ENCODE data around the gene XPA.
"Not testable (repeated sequence)": the region's sequence is repeated elsewhere in the genome, so short reads cannot be mapped to it uniquely, and the experiment has no call there.

The XPA gene

DNA sequence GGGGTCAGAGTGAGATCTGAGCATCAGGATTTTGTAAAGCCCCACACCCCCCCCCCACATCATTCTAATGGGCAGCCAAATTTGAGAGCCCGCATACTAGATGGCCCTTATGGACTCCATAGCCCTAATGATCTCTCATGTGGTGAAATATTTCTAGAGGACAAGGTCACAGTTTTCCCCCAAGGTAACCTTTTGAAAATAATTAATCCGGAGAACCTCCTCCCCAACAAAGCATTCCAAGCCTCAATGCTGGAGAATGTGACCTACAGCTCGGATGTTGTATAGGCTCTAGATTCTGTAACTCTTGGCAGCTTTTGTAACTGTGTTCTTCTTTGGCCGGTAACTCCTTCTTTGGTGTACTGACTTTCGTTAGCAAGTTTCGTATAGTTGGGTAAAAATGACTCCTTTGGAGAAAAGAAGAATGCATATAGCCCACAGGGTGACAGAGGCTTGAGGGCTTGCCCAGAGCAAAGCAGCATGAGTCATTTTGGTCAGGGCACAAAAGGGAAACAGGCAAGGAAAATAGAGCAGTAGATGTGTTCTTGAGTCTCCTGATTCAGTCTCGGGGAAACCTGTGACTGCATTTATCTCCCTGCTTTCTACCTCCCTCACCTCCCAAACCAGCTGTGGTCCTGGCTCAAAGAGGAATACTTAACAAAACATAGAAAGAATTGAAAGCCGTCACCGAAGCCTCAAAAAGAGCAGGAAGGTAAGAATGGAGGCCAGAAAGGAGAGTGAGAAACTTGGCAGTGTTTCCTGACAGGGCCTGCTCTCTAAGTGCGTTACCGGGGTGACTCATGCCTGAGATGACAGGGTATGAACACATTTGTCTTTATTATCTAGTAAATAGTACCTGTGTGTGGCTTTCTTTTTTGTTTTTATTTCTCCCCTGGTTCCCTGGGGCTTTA lies 6.6 kb upstream of the XPA start:
- Histone ChIP-seq H3K27me3 (ENCODE audit: insufficient read depth, low read length) (no peaks in the 10 kb centered on the region; the same call in 1 of the 2 replicates), H3K4me1 (ENCODE audit: control insufficient read depth, insufficient read depth, low read length, unreplicated experiment) (peaks cover 19% of the 10 kb centered on the region), H3K4me3 (ENCODE audit: low read depth, low read length) (peak overlapping the region; percentile 64), H3K79me2 (ENCODE audit: control insufficient read depth, insufficient read depth, low read length, unreplicated experiment) (no peaks in the 10 kb centered on the region), H3K27ac (ENCODE audit: low read depth, low read length) (peak overlapping the region; percentile 94), H3K36me3 (ENCODE audit: insufficient read depth, low read length) (no peaks in the 10 kb centered on the region), H2AFZ (ENCODE audit: low read length, unreplicated experiment) (peak overlapping the region; percentile 45)

DNA sequence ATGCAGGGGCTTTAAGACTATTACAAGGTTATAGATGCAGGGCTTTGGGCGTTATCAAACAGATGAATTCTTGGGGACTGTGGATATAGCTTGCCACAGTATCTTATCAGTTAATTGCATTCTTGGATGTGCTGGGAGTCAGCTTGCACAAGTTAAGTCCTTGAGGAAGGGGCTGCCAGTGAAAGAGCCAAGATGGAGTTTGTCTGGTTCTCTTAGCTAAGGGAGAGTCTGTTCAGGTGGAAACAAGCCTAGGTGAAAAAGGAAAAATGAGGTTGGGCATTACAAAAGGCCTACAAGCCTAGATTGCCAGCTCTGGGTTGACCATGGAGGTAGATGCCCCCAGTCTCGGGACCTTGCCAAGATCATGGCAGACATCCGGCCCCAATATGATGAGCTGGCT lies 2.7 kb upstream of the XPA start:
- H3K27me3 ChIP-seq (ENCODE audit: insufficient read depth, low read length); H3K4me3 ChIP-seq (ENCODE audit: low read depth, low read length); H3K36me3 ChIP-seq (ENCODE audit: insufficient read depth, low read length); H2AFZ ChIP-seq (ENCODE audit: low read length, unreplicated experiment); H3K27ac ChIP-seq (ENCODE audit: low read depth, low read length): not testable (repeated sequence)
- Histone ChIP-seq H3K4me1 (ENCODE audit: control insufficient read depth, insufficient read depth, low read length, unreplicated experiment) (peaks cover 31% of the 10 kb centered on the region), H3K79me2 (ENCODE audit: control insufficient read depth, insufficient read depth, low read length, unreplicated experiment) (peaks cover 18% of the 10 kb centered on the region)

DNA sequence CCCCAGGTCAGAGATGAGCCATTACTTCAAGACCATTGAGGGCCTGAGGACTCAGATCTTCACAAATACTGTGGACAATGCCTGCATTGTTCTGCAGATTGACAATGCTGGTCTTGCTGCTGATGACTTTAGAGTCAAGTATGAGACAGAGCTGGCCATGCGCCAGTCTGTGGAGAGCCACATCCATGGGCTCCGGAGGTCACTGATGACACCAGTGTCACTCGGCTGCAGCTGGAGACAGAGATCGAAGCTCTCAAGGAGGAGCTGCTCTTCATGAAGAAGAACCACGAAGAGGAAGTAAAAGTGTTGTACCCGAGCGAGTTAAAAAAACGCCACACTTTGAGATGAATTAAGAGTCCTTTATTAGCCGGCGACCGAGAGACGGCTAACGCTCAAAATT lies 2.1 kb upstream of the XPA start:
- H3K79me2 ChIP-seq (ENCODE audit: control insufficient read depth, insufficient read depth, low read length, unreplicated experiment) = peaks cover 24% of the 10 kb centered on the region
- H2AFZ ChIP-seq (ENCODE audit: low read length, unreplicated experiment) = not testable (repeated sequence)

DNA sequence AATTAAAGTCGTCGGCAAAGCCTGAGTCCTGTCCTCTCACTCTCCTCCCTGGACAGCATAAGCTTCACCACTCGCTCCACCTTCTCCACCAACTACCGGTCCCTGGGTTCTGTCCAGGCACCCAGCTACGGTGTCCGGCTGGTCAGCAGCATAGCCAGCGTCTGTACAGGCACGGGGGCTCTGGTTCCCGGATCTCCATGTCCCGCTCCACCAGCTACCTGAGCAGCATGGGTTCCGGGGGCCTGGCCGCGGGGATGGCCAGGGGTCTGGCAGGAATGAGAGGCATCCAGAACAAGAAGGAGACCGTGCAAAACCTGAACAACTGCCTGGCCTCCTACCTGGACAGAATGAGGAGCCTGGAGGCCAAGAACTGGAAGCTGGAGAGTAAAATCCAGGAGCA lies 1.7 kb upstream of the XPA start:
- Histone ChIP-seq H3K27me3 (ENCODE audit: insufficient read depth, low read length) (no peaks in the 10 kb centered on the region), H3K4me3 (ENCODE audit: low read depth, low read length) (no peak overlapping the region), H3K4me1 (ENCODE audit: control insufficient read depth, insufficient read depth, low read length, unreplicated experiment) (peaks cover 31% of the 10 kb centered on the region), H3K27ac (ENCODE audit: low read depth, low read length) (no peak overlapping the region), H2AFZ (ENCODE audit: low read length, unreplicated experiment) (no peak overlapping the region), H3K36me3 (ENCODE audit: insufficient read depth, low read length) (no peaks in the 10 kb centered on the region), H3K79me2 (ENCODE audit: control insufficient read depth, insufficient read depth, low read length, unreplicated experiment) (peaks cover 28% of the 10 kb centered on the region)

More for the DNA sequence above, 2.1 kb upstream of the XPA start:
- not testable (repeated sequence) for H3K27ac ChIP-seq (ENCODE audit: low read depth, low read length); H3K36me3 ChIP-seq (ENCODE audit: insufficient read depth, low read length); H3K27me3 ChIP-seq (ENCODE audit: insufficient read depth, low read length); H3K4me3 ChIP-seq (ENCODE audit: low read depth, low read length)
- peaks cover 31% of the 10 kb centered on the region for H3K4me1 ChIP-seq (ENCODE audit: control insufficient read depth, insufficient read depth, low read length, unreplicated experiment)

GRCh38 chr9:97697837-97698236 lies 697 bp upstream of the XPA start:
- Histone ChIP-seq H3K36me3 (ENCODE audit: insufficient read depth, low read length) (peaks cover 4% of the 10 kb centered on the region; the same call in 1 of the 2 replicates), H3K4me1 (ENCODE audit: control insufficient read depth, insufficient read depth, low read length, unreplicated experiment) (peaks cover 33% of the 10 kb centered on the region), H3K27ac (ENCODE audit: low read depth, low read length) (no peak overlapping the region), H2AFZ (ENCODE audit: low read length, unreplicated experiment) (peak overlapping the region; percentile 26), H3K27me3 (ENCODE audit: insufficient read depth, low read length) (no peaks in the 10 kb centered on the region), H3K79me2 (ENCODE audit: control insufficient read depth, insufficient read depth, low read length, unreplicated experiment) (peaks cover 36% of the 10 kb centered on the region), H3K4me3 (ENCODE audit: low read depth, low read length) (peak overlapping the region; percentile 92)

DNA sequence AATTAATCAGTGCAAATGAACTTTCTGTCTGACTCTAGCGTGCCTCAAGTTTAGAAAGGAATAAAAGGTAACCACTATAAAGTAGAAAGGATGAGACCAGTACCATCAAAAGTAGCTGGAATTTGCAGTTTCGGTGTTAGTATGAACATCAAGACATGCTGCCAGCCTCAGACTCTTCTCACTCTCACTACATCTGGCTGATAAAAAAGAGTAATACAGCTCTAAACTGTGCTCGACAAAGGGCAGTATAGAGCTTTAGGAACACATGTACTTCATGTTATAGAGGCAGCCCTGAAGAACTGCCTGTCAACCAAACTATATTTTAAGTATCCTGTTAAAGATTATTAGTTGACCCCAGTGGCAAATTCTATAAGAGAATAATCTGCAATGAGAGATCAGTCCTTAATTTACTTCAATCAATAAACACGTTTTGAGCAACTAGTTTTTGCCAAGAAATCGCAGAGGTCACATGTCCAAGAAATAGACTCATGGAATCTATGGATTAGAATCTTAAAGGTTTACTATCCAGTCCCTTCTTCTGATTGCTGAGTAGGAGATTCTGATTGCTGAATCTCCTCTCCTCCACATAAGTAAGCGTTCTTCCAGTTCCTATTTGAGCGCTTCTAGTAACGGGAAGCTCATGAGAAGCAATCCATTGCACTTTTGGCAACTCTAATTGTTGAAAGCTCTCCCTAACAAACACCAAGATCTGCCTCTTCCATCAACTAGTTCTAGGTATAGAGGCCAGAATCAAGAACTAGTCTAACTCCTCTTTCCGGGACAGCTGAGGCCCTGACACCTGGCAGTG lies 941 bp downstream of the XPA start:
- Histone ChIP-seq H3K27me3 (ENCODE audit: insufficient read depth, low read length) (no peaks in the 10 kb centered on the region), H3K4me3 (ENCODE audit: low read depth, low read length) (peak overlapping the region; percentile 92), H2AFZ (ENCODE audit: low read length, unreplicated experiment) (peak overlapping the region; percentile 70), H3K36me3 (ENCODE audit: insufficient read depth, low read length) (peaks cover 4% of the 10 kb centered on the region; the same call in 1 of the 2 replicates), H3K79me2 (ENCODE audit: control insufficient read depth, insufficient read depth, low read length, unreplicated experiment) (peaks cover 39% of the 10 kb centered on the region), H3K27ac (ENCODE audit: low read depth, low read length) (peak overlapping the region; percentile 38; the same call in 1 of the 2 replicates), H3K4me1 (ENCODE audit: control insufficient read depth, insufficient read depth, low read length, unreplicated experiment) (peaks cover 34% of the 10 kb centered on the region)

DNA sequence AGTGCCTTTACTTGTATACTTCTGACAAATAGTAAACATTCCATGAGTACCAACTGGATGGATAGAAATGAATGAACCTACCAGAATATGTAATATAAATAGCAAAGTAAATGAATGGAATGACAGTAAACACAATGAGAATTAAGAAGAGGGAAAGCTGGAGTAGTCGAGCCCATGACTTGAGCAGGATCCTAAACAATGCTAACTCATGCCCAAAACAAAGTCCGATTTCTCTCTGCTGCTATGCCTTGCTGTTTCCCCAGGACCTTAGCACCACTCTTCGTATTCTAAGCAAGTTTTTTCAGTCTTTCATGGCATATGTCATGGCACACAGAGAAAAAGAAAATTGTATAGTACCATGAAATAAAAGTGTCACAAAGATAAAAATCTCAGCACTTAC lies 1.8 kb downstream of the XPA start:
- Histone ChIP-seq H3K79me2 (ENCODE audit: control insufficient read depth, insufficient read depth, low read length, unreplicated experiment) (peaks cover 41% of the 10 kb centered on the region), H3K27ac (ENCODE audit: low read depth, low read length) (no peak overlapping the region), H3K4me3 (ENCODE audit: low read depth, low read length) (peak overlapping the region; percentile 92), H3K36me3 (ENCODE audit: insufficient read depth, low read length) (peaks cover 4% of the 10 kb centered on the region; the same call in 1 of the 2 replicates), H3K27me3 (ENCODE audit: insufficient read depth, low read length) (no peaks in the 10 kb centered on the region), H3K4me1 (ENCODE audit: control insufficient read depth, insufficient read depth, low read length, unreplicated experiment) (peaks cover 34% of the 10 kb centered on the region), H2AFZ (ENCODE audit: low read length, unreplicated experiment) (no peak overlapping the region)

GRCh38 chr9:97694769-97695168 lies 2.4 kb downstream of the XPA start:
- Histone ChIP-seq H3K27ac (ENCODE audit: low read depth, low read length) (no peak overlapping the region), H2AFZ (ENCODE audit: low read length, unreplicated experiment) (no peak overlapping the region), H3K27me3 (ENCODE audit: insufficient read depth, low read length) (no peaks in the 10 kb centered on the region), H3K4me3 (ENCODE audit: low read depth, low read length) (peak overlapping the region; percentile 92), H3K79me2 (ENCODE audit: control insufficient read depth, insufficient read depth, low read length, unreplicated experiment) (peaks cover 41% of the 10 kb centered on the region), H3K36me3 (ENCODE audit: insufficient read depth, low read length) (peaks cover 4% of the 10 kb centered on the region; the same call in 1 of the 2 replicates), H3K4me1 (ENCODE audit: control insufficient read depth, insufficient read depth, low read length, unreplicated experiment) (peaks cover 37% of the 10 kb centered on the region)

- H3K36me3 ChIP-seq (ENCODE audit: insufficient read depth, low read length) = peaks cover 4% of the 10 kb centered on the region
- peaks cover 27% of the 10 kb centered on the region for H3K4me1 ChIP-seq (ENCODE audit: control insufficient read depth, insufficient read depth, low read length, unreplicated experiment)
- no peak overlapping the region for H2AFZ ChIP-seq (ENCODE audit: low read length, unreplicated experiment)
- H3K27me3 ChIP-seq (ENCODE audit: insufficient read depth, low read length) = no peaks in the 10 kb centered on the region
- 0 out of 2 replicates have a peak overlapping the region, but pooled peaks have one; percentile 20 for H3K27ac ChIP-seq (ENCODE audit: low read depth, low read length)
- H3K4me3 ChIP-seq (ENCODE audit: low read depth, low read length) = no peak overlapping the region
- peaks cover 20% of the 10 kb centered on the region for H3K79me2 ChIP-seq (ENCODE audit: control insufficient read depth, insufficient read depth, low read length, unreplicated experiment)
These were observed 7.5 kb downstream of the XPA start for GRCh38 chr9:97689401-97690180.

GRCh38 chr9:97688654-97689053 lies 8.5 kb downstream of the XPA start:
- Histone ChIP-seq H3K79me2 (ENCODE audit: control insufficient read depth, insufficient read depth, low read length, unreplicated experiment) (peaks cover 10% of the 10 kb centered on the region), H3K4me1 (ENCODE audit: control insufficient read depth, insufficient read depth, low read length, unreplicated experiment) (peaks cover 19% of the 10 kb centered on the region), H3K27me3 (ENCODE audit: insufficient read depth, low read length) (no peaks in the 10 kb centered on the region), H3K36me3 (ENCODE audit: insufficient read depth, low read length) (peaks cover 11% of the 10 kb centered on the region), H3K27ac (ENCODE audit: low read depth, low read length) (no peak overlapping the region), H3K4me3 (ENCODE audit: low read depth, low read length) (no peak overlapping the region), H2AFZ (ENCODE audit: low read length, unreplicated experiment) (no peak overlapping the region)
